CD8-positive, alpha-beta memory T cell (primary cell): ENCODE data around the gene RPP30. TPM values are rescaled to one million over a fixed set of nuclear protein-coding genes. Genes with fewer than 3 reads are reported as not detected.

Experiments used
- CTCF ChIA-PET: fragments of 350-600 bp; sonication (Branson Sonifier 250); formaldehyde crosslinking; loops from one replicate; lab custom pipeline; 2021; ENCODE audit warnings: antibody characterized with exemption; lab: Charles Lee
- POLR2A ChIA-PET: fragments of 350-600 bp; sonication (Branson Sonifier 250); formaldehyde crosslinking; loops from one replicate; lab custom pipeline; 2021; ENCODE audit warnings: antibody characterized with exemption; lab: Charles Lee
- DNase-seq, 5 donors: peaks; one replicate each; pipeline versions ENCODE4 v3.0.0 to v3.0.0-alpha.2; 2020 to 2022; ENCODE audit warnings: mixed read lengths in 1 of 5
- H3K27ac ChIP-seq: one replicate; pipeline ENCODE4 v1.7.0; 2013; ENCODE audit warnings: low read depth, mild to moderate bottlenecking, low read length, moderate library complexity
- H3K27me3 ChIP-seq: 2 replicates; pipeline ENCODE4 v1.7.0; 2013; ENCODE audit warnings: low read length, mild to moderate bottlenecking; ENCODE audit not compliant: insufficient read depth, poor library complexity, severe bottlenecking
- H3K36me3 ChIP-seq: 2 replicates; pipeline ENCODE4 v1.7.0; 2013; ENCODE audit warnings: mild to moderate bottlenecking, low read length, moderate library complexity; ENCODE audit not compliant: insufficient read depth
- H3K4me1 ChIP-seq: 2 replicates; pipeline ENCODE4 v1.7.0; 2013; ENCODE audit warnings: mild to moderate bottlenecking, low read length, moderate library complexity; ENCODE audit not compliant: insufficient read depth
- H3K4me3 ChIP-seq: 2 replicates; pipeline ENCODE4 v1.7.0; 2013; ENCODE audit warnings: mild to moderate bottlenecking, low read length
- H3K9me3 ChIP-seq: 2 replicates; pipeline ENCODE4 v1.7.0; 2013; ENCODE audit warnings: mild to moderate bottlenecking, low read length
- H3K27ac Mint-ChIP-seq, 8 donors: one replicate each; pipeline ENCODE4 v1.8.0; 2020 to 2021; ENCODE audit warnings: mixed read lengths in 8 of 8, mild to moderate bottlenecking in 6 of 8, inconsistent platforms in 3 of 8, moderate library complexity in 3 of 8
- H3K27me3 Mint-ChIP-seq, 2 donors: one replicate each; pipeline ENCODE4 v1.8.0; 2020 to 2021; ENCODE audit warnings: mixed read lengths in 2 of 2, mild to moderate bottlenecking in 1 of 2, moderate library complexity in 1 of 2
- H3K36me3 Mint-ChIP-seq, 3 donors: one replicate each; pipeline ENCODE4 v1.8.0; 2020 to 2021; ENCODE audit warnings: mixed read lengths in 3 of 3, inconsistent platforms in 1 of 3, mild to moderate bottlenecking in 1 of 3
- H3K4me1 Mint-ChIP-seq, 3 donors: one replicate each; pipeline ENCODE4 v1.8.0; 2020 to 2021; ENCODE audit warnings: mixed read lengths in 3 of 3, inconsistent platforms in 1 of 3, mild to moderate bottlenecking in 1 of 3
- H3K4me3 Mint-ChIP-seq, 7 donors: one replicate each; pipeline ENCODE4 v1.8.0; 2020 to 2021; ENCODE audit warnings: mixed read lengths in 7 of 7, mild to moderate bottlenecking in 6 of 7, moderate library complexity in 4 of 7, inconsistent platforms in 2 of 7
- H3K9me3 Mint-ChIP-seq, 5 donors: one replicate each; pipeline ENCODE4 v1.8.0; 2020 to 2022; ENCODE audit warnings: mixed read lengths in 5 of 5, mild to moderate bottlenecking in 3 of 5, moderate library complexity in 2 of 5, inconsistent platforms in 1 of 5
- polyA plus RNA-seq: library from polyadenylated mRNA; unstranded; fragments of 300-500 nt; fragmentation: Illumina TruSeq; gene quantifications from one replicate; pipeline ENCODE4 v1.2.3, GENCODE V29; 2021
- total RNA-seq, 2 experiments: library from RNA; stranded (reverse); gene quantifications; one replicate each; pipeline ENCODE4 v1.2.3, GENCODE V29; 2021

RPP30 gene
- total and polyA plus RNA-seq, 3 experiments from 2014 or later: 40.3 to 130 (median 123) TPM

- ChIA-PET POLR2A (no interaction called here), CTCF (interaction anchor here (3.5 kb wide), 1 partner anchor 9 kb away, joined by 17 read pairs; no protein-coding TSS in a partner anchor)
- no peak within 1 kb of the TSS for H3K27ac ChIP-seq
- DNase-seq: no peak
- Mint-ChIP-seq H3K4me3 (no peak within 1 kb of the TSS), H3K4me1 (no peaks in the 10 kb centered on the region), H3K27me3 (peaks cover 14 to 40% of the 10 kb centered on the region in 2 donors), H3K9me3 (no peaks in the 10 kb centered on the region), H3K27ac (no peak within 1 kb of the TSS), H3K36me3 (no peaks in the 10 kb centered on the region)
- no peaks in the 10 kb centered on the region for H3K27me3 ChIP-seq
- no peaks in the 10 kb centered on the region for H3K36me3 ChIP-seq
- H3K4me1 ChIP-seq: no peaks in the 10 kb centered on the region
- H3K9me3 ChIP-seq: no peaks in the 10 kb centered on the region
- H3K4me3 ChIP-seq: no peak within 1 kb of the TSS
Observed at GRCh38 chr10:90920986-90921666, 49.4 kb downstream of the RPP30 start, which contains the start of gene ANKRD1. Gene ANKRD1 (minus strand): TSS chr10:90921087. CDS start chr10:90921027, 60 bp downstream.

- CTCF ChIA-PET: interaction anchor here (3.5 kb wide), 1 partner anchor 10 kb away, joined by 17 read pairs; no protein-coding TSS in a partner anchor
- H3K4me3 ChIP-seq: no peak overlapping the region
- Mint-ChIP-seq H3K4me3 (no peak overlapping the region), H3K27ac (no peak overlapping the region), H3K4me1 (no peaks in the 10 kb centered on the region), H3K36me3 (no peaks in the 10 kb centered on the region), H3K27me3 (peaks cover 14 to 39% of the 10 kb centered on the region in 2 donors), H3K9me3 (no peaks in the 10 kb centered on the region)
- H3K4me1 ChIP-seq: no peaks in the 10 kb centered on the region
- H3K9me3 ChIP-seq: no peaks in the 10 kb centered on the region
- H3K27ac ChIP-seq: no peak overlapping the region
- no peaks in the 10 kb centered on the region for H3K36me3 ChIP-seq
- H3K27me3 ChIP-seq: no peaks in the 10 kb centered on the region
- no peak for DNase-seq
- POLR2A ChIA-PET: no interaction called here
Observed at GRCh38 chr10:90921906-90922305, 50.1 kb downstream of the RPP30 start.

- Histone ChIP-seq H3K27me3 (no peaks in the 10 kb centered on the region), H3K4me3 (no peak overlapping the region), H3K27ac (no peak overlapping the region), H3K36me3 (no peaks in the 10 kb centered on the region), H3K4me1 (no peaks in the 10 kb centered on the region), H3K9me3 (no peaks in the 10 kb centered on the region)
- Mint-ChIP-seq H3K4me1 (no peaks in the 10 kb centered on the region), H3K4me3 (no peak overlapping the region), H3K36me3 (no peaks in the 10 kb centered on the region), H3K9me3 (no peaks in the 10 kb centered on the region), H3K27me3 (peaks cover 11 to 41% of the 10 kb centered on the region in 2 donors), H3K27ac (no peak overlapping the region)
- ChIA-PET POLR2A (no interaction called here), CTCF (interaction anchor here (3.5 kb wide), 1 partner anchor 11 kb away, joined by 17 read pairs; no protein-coding TSS in a partner anchor)
- no peak for DNase-seq
Observed at GRCh38 chr10:90923111-90923731, 51.4 kb downstream of the RPP30 start.

GRCh38 chr10:90924552-90924951, 52.8 kb downstream of the RPP30 start:
- H3K4me1 ChIP-seq: no peaks in the 10 kb centered on the region
- no peaks in the 10 kb centered on the region for H3K9me3 ChIP-seq
- no peaks in the 10 kb centered on the region for H3K27me3 ChIP-seq
- no peaks in the 10 kb centered on the region for H3K36me3 ChIP-seq
- H3K9me3 Mint-ChIP-seq: no peaks in the 10 kb centered on the region
- no peak overlapping the region for H3K4me3 ChIP-seq
- ChIA-PET POLR2A (no interaction called here), CTCF (no interaction called here)
- H3K27me3 Mint-ChIP-seq: peaks cover 8 to 55% of the 10 kb centered on the region in 2 donors
- H3K27ac ChIP-seq: no peak overlapping the region
- H3K4me1 Mint-ChIP-seq: no peaks in the 10 kb centered on the region
- no peak overlapping the region for H3K4me3 Mint-ChIP-seq
- H3K27ac Mint-ChIP-seq: no peak overlapping the region
- no peak for DNase-seq
- no peaks in the 10 kb centered on the region for H3K36me3 Mint-ChIP-seq

GRCh38 chr10:90925079-90926029, 53.6 kb downstream of the RPP30 start:
- CTCF ChIA-PET: no interaction called here
- H3K36me3 ChIP-seq: no peaks in the 10 kb centered on the region
- H3K27me3 ChIP-seq: no peaks in the 10 kb centered on the region
- Mint-ChIP-seq H3K4me3 (no peak overlapping the region), H3K4me1 (no peaks in the 10 kb centered on the region), H3K36me3 (no peaks in the 10 kb centered on the region), H3K9me3 (no peaks in the 10 kb centered on the region), H3K27ac (no peak overlapping the region), H3K27me3 (peaks cover 11 to 60% of the 10 kb centered on the region in 2 donors)
- no peak overlapping the region for H3K27ac ChIP-seq
- H3K9me3 ChIP-seq: no peaks in the 10 kb centered on the region
- no peak overlapping the region for H3K4me3 ChIP-seq
- POLR2A ChIA-PET: no interaction called here
- no peaks in the 10 kb centered on the region for H3K4me1 ChIP-seq
- no peak for DNase-seq

GRCh38 chr10:90927293-90927692, 55.5 kb downstream of the RPP30 start:
- no peak for DNase-seq
- Mint-ChIP-seq H3K9me3 (no peaks in the 10 kb centered on the region), H3K4me3 (no peak overlapping the region), H3K4me1 (no peaks in the 10 kb centered on the region), H3K27me3 (peaks cover 12 to 62% of the 10 kb centered on the region in 2 donors), H3K36me3 (no peaks in the 10 kb centered on the region), H3K27ac (no peak overlapping the region)
- Histone ChIP-seq H3K27me3 (peaks cover 4% of the 10 kb centered on the region), H3K4me1 (no peaks in the 10 kb centered on the region), H3K4me3 (no peak overlapping the region), H3K36me3 (no peaks in the 10 kb centered on the region), H3K27ac (no peak overlapping the region), H3K9me3 (no peaks in the 10 kb centered on the region)
- ChIA-PET POLR2A (no interaction called here), CTCF (interaction anchor here (1.1 kb wide), 1 partner anchor 16 kb away, joined by 3 read pairs; no protein-coding TSS in a partner anchor)

GRCh38 chr10:90929179-90929578, 57.4 kb downstream of the RPP30 start:
- Mint-ChIP-seq H3K9me3 (no peaks in the 10 kb centered on the region), H3K27ac (no peak overlapping the region), H3K4me3 (no peak overlapping the region), H3K27me3 (peaks cover 7 to 50% of the 10 kb centered on the region in 2 donors), H3K4me1 (no peaks in the 10 kb centered on the region), H3K36me3 (no peaks in the 10 kb centered on the region)
- no peaks in the 10 kb centered on the region for H3K36me3 ChIP-seq
- POLR2A ChIA-PET: no interaction called here
- no peaks in the 10 kb centered on the region for H3K4me1 ChIP-seq
- no peak overlapping the region for H3K4me3 ChIP-seq
- H3K27ac ChIP-seq: no peak overlapping the region
- no peaks in the 10 kb centered on the region for H3K9me3 ChIP-seq
- CTCF ChIA-PET: interaction anchor here (1.0 kb wide), 1 partner anchor 19 kb away, joined by 3 read pairs; no protein-coding TSS in a partner anchor
- peaks cover 4% of the 10 kb centered on the region for H3K27me3 ChIP-seq
- DNase-seq: no peak
